Astrocyte (in vitro differentiated cells and primary cell): ENCODE measurements around the gene SHISA9. TPM values are rescaled to one million over a fixed set of nuclear protein-coding genes. Genes with fewer than 3 reads are reported as not detected.

ENCODE experiments used
- DNase-seq: peaks from one replicate; pipeline ENCODE4 v3.0.0-alpha.2; 2010; ENCODE audit warnings: low read depth
- FAIRE-seq: peaks from 2 replicates; lab custom pipeline; 2011; peaks lifted over from hg19 to GRCh38; lab: Jason Lieb, UNC
- H2AFZ ChIP-seq: 2 replicates; pipeline ENCODE4 v1.6.0; 2012; ENCODE audit warnings: low read depth, low read length, inconsistent platforms
- H3K27ac ChIP-seq: 2 replicates; pipeline ENCODE4 v1.5.1; 2011; ENCODE audit warnings: low read depth, low read length, inconsistent platforms
- H3K27me3 ChIP-seq: 2 replicates; pipeline ENCODE4 v1.6.0; 2011; ENCODE audit warnings: low read length, inconsistent platforms; ENCODE audit not compliant: insufficient read depth
- H3K36me3 ChIP-seq: 2 replicates; pipeline ENCODE4 v1.5.1; 2011; ENCODE audit warnings: low read length, inconsistent platforms; ENCODE audit not compliant: insufficient read depth
- H3K4me1 ChIP-seq: 2 replicates; pipeline ENCODE4 v1.5.1; 2011; ENCODE audit warnings: low read length, inconsistent platforms; ENCODE audit not compliant: insufficient read depth
- H3K4me2 ChIP-seq: 2 replicates; pipeline ENCODE4 v1.6.0; 2012; ENCODE audit warnings: low read length, inconsistent platforms
- H3K4me3 ChIP-seq: 2 replicates; pipeline ENCODE4 v1.5.1; 2011; ENCODE audit warnings: low read depth, mild to moderate bottlenecking, low read length, inconsistent platforms; ENCODE audit not compliant: insufficient read depth
- H3K79me2 ChIP-seq: 2 replicates; pipeline ENCODE4 v1.6.0; 2012; ENCODE audit warnings: mild to moderate bottlenecking, low read length, inconsistent platforms; ENCODE audit not compliant: insufficient read depth
- H3K9ac ChIP-seq: 2 replicates; pipeline ENCODE4 v1.6.0; 2012; ENCODE audit warnings: mild to moderate bottlenecking, low read length, inconsistent platforms
- H3K9me3 ChIP-seq: 2 replicates; pipeline ENCODE4 v1.5.1; 2012; ENCODE audit warnings: low read depth, mild to moderate bottlenecking, low read length, inconsistent platforms; ENCODE audit not compliant: insufficient read depth
- H4K20me1 ChIP-seq: 2 replicates; pipeline ENCODE4 v1.6.0; 2012; ENCODE audit warnings: low read length, inconsistent platforms; ENCODE audit not compliant: insufficient read depth
- H3K27ac Mint-ChIP-seq: one replicate; pipeline ENCODE4 v1.8.0; 2021; ENCODE audit warnings: mild to moderate bottlenecking, mixed read lengths; ENCODE audit not compliant: unreplicated experiment
- H3K27me3 Mint-ChIP-seq: one replicate; pipeline ENCODE4 v1.8.0; 2021; ENCODE audit warnings: low read depth, mixed read lengths; ENCODE audit not compliant: unreplicated experiment
- H3K36me3 Mint-ChIP-seq: one replicate; pipeline ENCODE4 v1.8.0; 2021; ENCODE audit warnings: low read depth, mixed read lengths; ENCODE audit not compliant: unreplicated experiment
- H3K4me1 Mint-ChIP-seq: one replicate; pipeline ENCODE4 v1.8.0; 2021; ENCODE audit warnings: low read depth, mixed read lengths; ENCODE audit not compliant: unreplicated experiment
- H3K4me3 Mint-ChIP-seq: one replicate; pipeline ENCODE4 v1.8.0; 2021; ENCODE audit warnings: mild to moderate bottlenecking, moderate library complexity, mixed read lengths; ENCODE audit not compliant: unreplicated experiment
- H3K9me3 Mint-ChIP-seq: one replicate; pipeline ENCODE4 v1.8.0; 2021; ENCODE audit warnings: mild to moderate bottlenecking, mixed read lengths; ENCODE audit not compliant: unreplicated experiment
- CTCF ChIP-seq: IDR thresholded peaks from 2 replicates; pipeline ENCODE4 v1.5.1; 2011; ENCODE audit warnings: low read depth, mild to moderate bottlenecking, inconsistent platforms, low read length, moderate library complexity; ENCODE audit not compliant: insufficient read depth
- EZH2 ChIP-seq: IDR thresholded peaks from 2 replicates; pipeline ENCODE4 v1.6.1; 2012; ENCODE audit warnings: mild to moderate bottlenecking, low read length, inconsistent platforms; ENCODE audit not compliant: insufficient read depth
- total RNA-seq: library from RNA; stranded (reverse); gene quantifications from 2 replicates; pipeline ENCODE4 v1.2.1, GENCODE V29; 2021

Gene SHISA9
- total RNA-seq, 1 donor from 2014 or later: 73.0 TPM

GRCh38 chr16:12944300-12944699 is 42.9 kb downstream of the SHISA9 start:
- no peaks in the 10 kb centered on the region for H3K4me1 ChIP-seq
- TF ChIP-seq EZH2 (no peak), CTCF (no peak)
- no peak overlapping the region for H3K4me2 ChIP-seq
- no peak overlapping the region for H3K9ac ChIP-seq
- no peak overlapping the region for H3K4me3 ChIP-seq
- no peaks in the 10 kb centered on the region for H3K79me2 ChIP-seq
- no peaks in the 10 kb centered on the region for H3K27me3 ChIP-seq
- FAIRE-seq (no peak), DNase-seq (no peak)
- Mint-ChIP-seq H3K27me3 (no peaks in the 10 kb centered on the region), H3K9me3 (peaks cover 4% of the 10 kb centered on the region), H3K4me3 (no peak overlapping the region), H3K4me1 (peaks cover 4% of the 10 kb centered on the region), H3K27ac (no peak overlapping the region), H3K36me3 (peaks cover 6% of the 10 kb centered on the region)
- no peak overlapping the region for H2AFZ ChIP-seq
- no peaks in the 10 kb centered on the region for H3K9me3 ChIP-seq
- H3K27ac ChIP-seq: no peak overlapping the region
- no peaks in the 10 kb centered on the region for H3K36me3 ChIP-seq
- no peaks in the 10 kb centered on the region for H4K20me1 ChIP-seq

- DNase-seq (no peak), FAIRE-seq (no peak)
- Histone ChIP-seq H2AFZ (no peak overlapping the region), H3K4me1 (no peaks in the 10 kb centered on the region), H3K27ac (no peak overlapping the region), H3K4me3 (no peak overlapping the region), H3K79me2 (no peaks in the 10 kb centered on the region), H3K9me3 (peaks cover 2% of the 10 kb centered on the region), H3K36me3 (no peaks in the 10 kb centered on the region), H3K4me2 (no peak overlapping the region), H3K9ac (no peak overlapping the region), H3K27me3 (no peaks in the 10 kb centered on the region), H4K20me1 (no peaks in the 10 kb centered on the region)
- H3K27me3 Mint-ChIP-seq: no peaks in the 10 kb centered on the region
- no peaks in the 10 kb centered on the region for H3K9me3 Mint-ChIP-seq
- H3K4me3 Mint-ChIP-seq: no peak overlapping the region
- TF ChIP-seq EZH2 (no peak), CTCF (no peak)
- peaks cover 7% of the 10 kb centered on the region for H3K4me1 Mint-ChIP-seq
- no peak overlapping the region for H3K27ac Mint-ChIP-seq
- H3K36me3 Mint-ChIP-seq: no peaks in the 10 kb centered on the region
Observed at GRCh38 chr16:12951392-12951791, 50.0 kb downstream of the SHISA9 start.

GRCh38 chr16:12951976-12952375 is 50.6 kb downstream of the SHISA9 start:
- H3K27ac ChIP-seq: no peak overlapping the region
- Mint-ChIP-seq H3K4me1 (peaks cover 7% of the 10 kb centered on the region), H3K9me3 (no peaks in the 10 kb centered on the region), H3K27ac (no peak overlapping the region), H3K27me3 (no peaks in the 10 kb centered on the region), H3K4me3 (no peak overlapping the region), H3K36me3 (no peaks in the 10 kb centered on the region)
- H3K27me3 ChIP-seq: no peaks in the 10 kb centered on the region
- FAIRE-seq: no peak
- no peak overlapping the region for H3K4me3 ChIP-seq
- no peak for DNase-seq
- H3K36me3 ChIP-seq: no peaks in the 10 kb centered on the region
- H3K4me2 ChIP-seq: no peak overlapping the region
- H3K4me1 ChIP-seq: no peaks in the 10 kb centered on the region
- peaks cover 2% of the 10 kb centered on the region for H3K9me3 ChIP-seq
- H3K79me2 ChIP-seq: no peaks in the 10 kb centered on the region
- no peaks in the 10 kb centered on the region for H4K20me1 ChIP-seq
- H3K9ac ChIP-seq: no peak overlapping the region
- no peak overlapping the region for H2AFZ ChIP-seq
- TF ChIP-seq EZH2 (no peak), CTCF (no peak)
